HG03342 (cell line): Measurements from ENCODE around the gene PGC.

ENCODE experiments used
- ATAC-seq: cut with Tn5 transposase; IDR thresholded peaks from one replicate; pipeline ENCODE4 v1.9.1; 2021; ENCODE audit warnings: mild to moderate bottlenecking, moderate library complexity; ENCODE audit not compliant: unreplicated experiment

Gene PGC

DNA sequence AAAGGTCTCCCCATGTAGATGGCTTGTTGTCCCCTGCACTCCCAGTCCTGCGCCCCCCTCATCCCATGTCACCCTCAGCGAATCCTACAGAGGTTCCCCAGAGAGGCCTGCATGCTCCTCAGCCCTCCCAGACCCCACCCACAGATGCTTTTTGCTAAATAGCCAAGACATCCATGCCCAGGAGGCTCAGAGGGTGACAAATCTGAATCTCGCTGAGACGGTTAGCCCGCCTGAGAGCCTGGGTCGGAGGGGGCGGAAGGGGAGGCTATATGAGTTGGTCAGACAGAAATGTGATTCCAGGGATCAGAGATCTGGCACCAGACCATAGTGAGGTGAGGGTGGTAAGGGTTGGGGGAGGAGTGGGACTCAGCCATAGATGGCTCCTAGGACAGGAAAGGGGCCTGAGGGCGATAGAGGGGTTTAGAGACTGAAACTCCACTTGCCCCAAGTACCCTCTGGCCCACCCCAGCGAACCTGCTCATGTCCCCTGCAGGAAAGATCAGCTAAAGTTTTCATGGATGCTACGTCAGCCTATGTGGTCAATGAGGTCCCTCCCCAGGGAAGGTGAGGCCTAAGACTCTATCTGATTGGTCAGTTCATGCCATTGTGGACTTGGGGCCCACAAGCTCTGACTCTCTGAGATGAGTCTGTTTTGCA, 45.0 kb downstream of the PGC start:
- ATAC-seq: no peak

DNA sequence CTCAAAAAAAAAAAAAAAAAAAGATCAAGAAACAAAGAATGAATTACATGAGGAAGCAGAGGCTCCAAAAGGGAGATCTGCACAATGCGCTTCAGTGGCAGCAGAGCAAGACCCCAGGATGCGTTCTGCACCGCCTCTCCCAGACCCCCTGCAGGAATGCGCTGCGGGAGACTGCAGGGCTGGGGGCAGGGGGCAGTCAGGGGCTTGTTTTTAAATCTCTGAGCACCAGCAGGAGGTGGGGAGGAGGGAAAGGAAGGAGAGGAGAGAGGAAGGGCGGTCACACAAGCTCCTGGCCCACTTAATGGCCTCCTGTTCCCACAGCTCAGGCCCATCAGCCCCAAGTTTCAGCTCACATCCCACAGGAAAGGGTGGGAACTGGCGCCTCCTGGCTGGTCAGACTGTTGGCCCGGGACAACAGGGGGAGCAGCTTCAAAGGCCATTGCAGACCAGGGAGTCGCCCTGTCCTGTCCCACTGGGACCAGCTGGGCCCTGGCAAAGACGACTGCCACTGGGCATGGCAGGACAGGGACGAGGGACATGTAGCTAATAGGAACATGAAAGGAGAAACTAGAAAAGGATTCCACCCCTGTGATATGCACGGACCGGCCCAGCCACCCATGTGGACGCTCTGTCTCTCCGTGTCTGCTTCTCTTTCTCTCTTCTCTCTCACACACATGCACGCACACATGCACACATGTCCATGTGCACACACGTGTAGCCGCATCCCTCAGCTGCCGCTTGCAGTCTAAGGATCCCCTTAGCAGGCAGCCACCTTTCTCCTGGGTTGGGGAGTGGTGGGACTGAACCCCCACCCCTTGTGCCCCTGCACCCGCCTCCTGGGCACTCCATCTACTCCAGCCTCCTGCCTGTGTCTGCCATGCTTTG, 46.5 kb downstream of the PGC start:
- no peak for ATAC-seq

DNA sequence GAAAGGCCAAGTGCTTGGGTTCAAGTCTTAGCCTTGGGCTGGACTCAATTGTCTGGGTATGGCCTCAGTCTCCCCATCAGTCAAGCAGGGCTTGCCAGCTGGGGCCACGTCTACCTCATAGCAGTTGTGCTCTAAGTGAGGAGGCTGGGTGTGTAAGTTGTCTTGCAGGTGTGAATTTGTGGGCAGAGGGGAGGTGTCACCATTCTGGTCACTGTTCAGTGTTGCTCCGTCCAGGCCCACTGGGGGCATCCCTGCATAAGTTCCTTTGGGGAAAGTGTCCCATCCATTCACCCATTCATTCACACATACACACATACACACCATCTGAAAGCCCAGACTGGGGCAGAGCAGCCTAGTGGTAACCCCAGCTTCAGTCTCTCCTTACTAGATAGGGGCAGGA, 48.1 kb downstream of the PGC start:
- ATAC-seq: no peak

DNA sequence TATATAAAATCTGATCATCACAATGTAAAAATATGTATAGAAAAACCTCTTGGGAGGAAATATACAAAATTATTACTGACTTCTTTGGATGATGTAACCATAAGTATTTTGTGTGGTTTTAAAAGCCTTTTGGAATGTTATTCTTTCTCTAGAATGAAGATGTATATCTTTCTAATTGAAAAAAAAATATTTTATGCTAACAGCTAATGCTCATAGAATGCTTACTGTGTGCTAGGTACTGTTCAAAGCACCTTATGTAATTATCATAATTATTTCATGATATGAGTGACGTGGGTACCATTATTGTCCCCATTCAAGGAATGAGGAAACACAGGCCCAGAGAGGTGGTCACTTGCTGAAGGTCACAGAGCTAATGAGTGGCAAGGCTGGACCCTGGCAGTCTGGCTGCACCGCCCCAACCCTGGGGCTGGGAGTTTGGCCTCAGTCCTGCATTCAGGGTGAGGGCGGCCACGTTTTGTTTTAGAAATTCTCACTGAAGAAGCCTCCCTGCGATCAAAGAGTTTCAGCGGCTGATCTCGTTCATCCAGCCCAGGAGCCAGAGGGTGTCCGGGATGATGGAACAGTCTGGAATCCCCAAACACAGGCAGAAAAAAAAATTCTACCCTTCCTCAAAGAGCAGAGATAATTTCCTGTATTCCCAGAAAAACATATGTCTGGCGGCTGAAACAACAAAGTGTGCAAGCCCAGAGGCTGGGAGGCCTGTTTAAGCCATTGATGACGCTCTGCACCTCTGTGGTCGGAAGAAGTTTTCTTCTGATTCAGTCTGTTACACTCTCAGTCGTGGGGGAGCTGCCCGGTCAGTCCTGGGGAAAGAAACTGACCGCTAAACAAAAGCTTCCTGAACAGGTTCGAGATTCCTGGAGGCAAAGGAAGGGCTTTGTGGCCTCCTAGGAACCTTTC, 49.1 kb downstream of the PGC start:
- ATAC-seq: no peak

DNA sequence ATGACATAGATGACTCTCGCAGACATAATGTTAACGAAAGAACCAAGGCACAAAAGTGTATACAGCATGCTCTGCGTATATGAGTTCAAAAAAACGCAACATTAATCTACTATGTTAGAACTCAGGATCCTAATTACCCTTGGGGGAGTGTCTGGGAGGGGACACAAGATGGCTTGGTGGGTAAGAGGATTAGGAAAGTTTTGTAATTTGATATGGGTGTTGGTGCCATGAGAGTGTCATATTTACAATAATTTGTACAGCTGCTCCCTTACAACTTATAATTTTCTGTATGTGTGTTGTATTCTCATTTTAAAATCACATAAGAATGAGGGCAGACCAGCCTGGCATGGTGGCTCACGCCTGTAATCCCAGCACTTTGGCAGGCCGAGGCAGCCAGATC, 50.4 kb downstream of the PGC start:
- no peak for ATAC-seq

DNA sequence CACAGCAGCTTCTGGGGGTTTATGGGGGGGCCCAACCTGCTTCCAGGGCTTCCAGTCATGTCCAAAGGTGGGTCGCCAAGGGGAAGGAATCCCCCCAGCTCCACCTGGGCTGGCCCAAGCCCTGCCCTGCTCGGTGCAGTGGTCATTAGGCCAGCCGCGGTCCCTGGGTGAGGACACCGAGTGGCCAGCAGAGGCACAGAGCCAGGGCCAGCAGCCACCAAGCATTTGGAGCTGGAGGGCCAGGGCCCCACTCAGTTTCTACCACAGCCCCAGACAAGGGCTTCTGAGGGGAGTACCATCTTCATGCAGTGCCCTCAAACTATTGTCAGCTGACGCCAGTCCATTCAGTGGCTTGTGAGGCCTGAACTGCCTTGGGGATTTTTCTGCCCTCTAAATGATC, 51.4 kb downstream of the PGC start:
- ATAC-seq: no peak

DNA sequence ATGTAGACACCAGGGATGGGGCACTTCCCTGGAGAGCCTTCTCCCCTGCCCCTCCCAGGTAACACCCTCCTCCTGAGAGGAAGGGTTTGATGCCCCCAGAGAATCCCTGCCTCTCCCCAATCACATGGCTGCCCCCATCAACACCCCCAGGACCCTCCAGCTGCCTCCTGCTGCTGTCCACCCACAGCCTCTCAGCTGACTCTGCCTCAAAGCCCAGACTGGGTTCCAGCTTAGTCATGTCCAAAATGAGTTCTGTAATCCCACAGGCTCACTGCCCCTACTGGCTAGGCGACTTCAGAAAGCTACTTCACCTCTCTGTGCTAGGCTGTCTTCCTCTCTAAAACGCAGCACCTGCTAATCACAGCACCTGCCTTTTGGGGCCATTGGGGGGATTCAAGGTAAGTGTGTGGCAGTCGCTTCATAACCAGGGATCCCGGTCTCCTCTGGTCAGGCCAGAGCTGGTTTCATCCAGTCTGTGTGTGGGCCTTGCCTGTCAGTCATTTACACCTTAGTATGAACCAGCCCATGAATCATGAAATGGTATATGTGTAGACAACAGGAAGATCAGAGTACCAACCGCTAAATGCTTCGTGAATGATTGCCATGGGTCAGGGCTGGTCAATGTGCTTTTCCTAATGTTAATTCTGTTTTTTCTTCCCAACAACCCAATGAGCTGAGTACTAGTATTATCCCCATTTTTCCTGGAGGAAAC, 52.2 kb downstream of the PGC start:
- ATAC-seq: no peak

DNA sequence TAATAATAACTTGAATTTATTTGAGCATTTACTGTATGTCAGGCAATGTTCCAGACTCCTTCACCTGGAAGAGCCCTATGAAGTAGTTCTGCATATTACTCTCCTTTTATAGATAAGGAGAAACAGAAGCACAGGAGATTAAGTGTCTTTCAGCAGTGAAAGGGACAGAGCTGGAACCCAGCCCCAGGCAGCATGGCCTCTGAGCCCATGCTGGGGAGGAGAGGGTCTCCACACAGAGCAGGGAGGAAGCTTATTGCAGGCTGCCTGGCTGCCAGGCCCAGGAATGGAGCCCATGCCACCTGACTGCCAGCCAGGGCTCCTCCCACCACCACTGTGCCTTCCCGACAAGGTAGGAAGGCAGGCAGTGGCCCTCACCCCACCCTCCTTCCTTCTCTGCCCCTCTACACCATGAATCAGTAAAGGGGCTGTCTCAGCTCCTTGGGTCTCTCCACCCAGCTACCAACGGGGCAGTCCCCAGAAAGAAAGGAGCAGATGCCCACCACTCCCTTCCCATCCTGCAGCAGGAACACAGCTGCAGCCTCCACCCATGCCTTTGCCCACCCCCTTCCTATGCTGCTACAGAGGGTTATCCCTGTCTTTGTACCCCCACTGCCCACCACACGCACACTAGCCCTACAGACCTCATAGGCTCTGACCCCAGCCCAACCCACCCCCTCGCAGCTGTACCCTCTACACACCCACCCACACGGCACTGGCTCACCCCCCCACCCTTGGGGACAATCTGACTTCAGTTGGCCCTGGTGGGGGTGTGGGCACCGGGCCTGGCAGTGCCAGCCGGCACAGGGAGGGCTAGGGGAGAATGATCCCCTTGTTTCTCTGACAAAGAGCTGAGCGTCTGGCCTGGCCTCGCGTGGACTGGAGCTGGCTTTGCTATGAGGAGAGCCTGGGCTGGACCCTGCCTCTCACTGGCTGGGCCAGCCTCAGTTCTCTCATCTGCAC, 53.6 kb downstream of the PGC start:
- ATAC-seq: no peak

DNA sequence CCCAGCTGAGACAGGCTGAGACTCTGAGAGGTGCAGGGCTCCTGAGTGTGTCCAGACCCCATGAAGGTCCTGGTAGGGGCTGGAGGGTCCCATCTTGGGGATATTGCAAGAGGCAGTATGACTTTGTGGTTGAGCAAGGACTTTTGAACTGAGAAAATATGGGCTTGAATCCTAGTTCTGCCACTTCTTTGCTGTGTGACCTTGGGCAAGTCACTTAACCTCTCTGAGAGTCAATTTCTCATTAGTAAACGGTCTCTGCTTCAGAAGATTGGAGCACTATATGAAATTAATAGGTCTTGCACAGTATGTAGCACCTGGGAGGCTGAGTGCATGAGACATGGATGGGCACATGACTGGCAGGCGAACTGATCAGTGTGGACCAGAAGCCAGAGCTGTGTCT, 54.5 kb downstream of the PGC start:
- no peak for ATAC-seq

DNA sequence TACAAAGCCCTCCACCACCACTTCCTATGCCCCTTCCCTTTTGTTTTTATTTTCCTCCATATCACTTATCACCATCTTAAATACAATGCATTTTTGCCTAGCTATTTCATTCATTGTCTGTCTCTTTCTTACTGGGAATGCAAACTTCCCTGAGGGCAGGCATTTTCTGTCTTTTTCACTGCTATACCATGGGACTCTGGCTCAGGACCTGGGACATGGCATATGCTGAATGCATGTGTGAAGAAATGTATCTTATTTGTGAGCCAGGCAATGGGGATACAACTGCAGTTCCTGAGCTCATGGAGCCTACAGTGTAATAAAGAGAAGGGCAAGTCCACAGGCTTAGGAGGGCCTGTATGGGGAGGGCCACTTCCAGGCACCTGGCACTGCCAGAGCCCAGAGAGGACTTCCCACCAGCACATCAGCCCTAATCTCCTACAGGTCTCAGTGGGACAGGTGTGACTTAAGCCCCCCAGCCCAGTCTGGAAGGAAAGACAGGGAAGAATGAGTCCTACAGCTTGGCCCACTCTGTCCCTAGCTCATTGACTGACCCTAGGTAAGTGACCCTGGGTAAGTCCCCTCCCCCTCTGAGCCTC, 55.0 kb downstream of the PGC start:
- no peak for ATAC-seq

DNA sequence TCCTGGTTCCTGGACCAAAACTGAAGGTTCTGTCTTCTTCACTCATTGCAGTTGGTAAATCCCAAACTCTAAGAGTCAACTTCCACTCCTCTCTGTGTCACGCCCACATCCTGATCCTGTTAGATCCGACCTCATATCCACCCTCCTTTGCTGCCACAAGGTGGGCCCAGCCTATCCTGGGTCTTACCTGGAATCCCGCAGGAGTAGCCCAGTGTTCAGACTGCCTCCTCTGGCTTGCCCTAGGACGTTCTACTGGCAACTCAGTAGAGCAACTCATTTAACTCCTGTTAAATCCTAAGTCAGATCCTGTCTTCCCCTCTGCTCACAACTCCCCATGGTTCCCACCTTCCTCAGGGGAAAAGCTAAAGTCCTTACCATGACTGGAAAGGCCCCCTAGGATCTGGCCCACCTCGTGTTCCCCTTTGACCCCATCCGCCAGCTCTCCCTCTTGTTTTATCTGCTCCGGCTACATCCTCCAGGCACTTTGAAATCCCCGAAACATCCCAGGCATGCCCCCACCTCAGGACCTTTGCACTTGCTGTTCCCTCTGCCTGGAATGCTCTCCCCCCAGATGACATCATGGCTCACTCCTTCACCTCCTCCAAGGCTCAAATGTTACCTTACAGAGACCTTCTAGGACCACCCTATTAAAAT, 55.6 kb downstream of the PGC start:
- no peak for ATAC-seq

DNA sequence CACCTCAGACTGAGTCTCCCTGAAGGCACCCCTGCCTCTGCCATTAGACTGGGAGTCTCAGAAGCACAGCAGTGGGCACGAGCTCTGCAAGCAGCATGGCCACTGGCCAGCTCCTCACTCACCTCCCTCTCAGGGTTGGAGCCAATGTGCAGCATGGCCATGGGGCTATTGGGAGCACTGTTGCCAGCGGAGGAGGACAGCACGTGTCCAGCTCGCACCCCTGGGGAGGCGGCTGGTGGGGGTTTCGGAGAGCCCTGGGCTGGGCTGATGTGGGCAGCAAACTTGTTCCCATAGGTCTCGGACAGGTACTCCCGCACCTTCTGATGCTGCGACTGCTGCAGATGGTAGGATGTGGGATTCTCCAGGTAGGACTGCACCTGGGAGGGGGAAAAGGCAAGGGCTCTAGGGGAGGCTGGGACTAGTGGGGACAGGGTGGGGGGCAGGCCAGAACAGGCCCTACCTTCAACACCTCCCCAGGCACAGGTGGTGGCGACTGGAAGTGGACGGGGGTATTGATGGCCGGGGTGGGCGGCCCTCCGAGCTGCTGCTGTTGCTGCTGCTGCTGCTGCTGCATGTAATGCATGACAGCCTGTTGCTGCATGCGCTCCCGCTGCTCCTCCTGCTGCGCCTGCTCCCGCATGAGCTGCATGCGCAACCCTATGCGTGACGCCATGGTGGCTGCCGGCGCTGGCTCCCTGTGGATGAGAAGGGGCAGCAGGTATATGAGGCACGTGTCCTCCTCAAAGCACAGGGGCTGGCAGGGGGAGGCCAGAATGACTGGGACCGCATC, 56.5 kb downstream of the PGC start:
- ATAC-seq: no peak

DNA sequence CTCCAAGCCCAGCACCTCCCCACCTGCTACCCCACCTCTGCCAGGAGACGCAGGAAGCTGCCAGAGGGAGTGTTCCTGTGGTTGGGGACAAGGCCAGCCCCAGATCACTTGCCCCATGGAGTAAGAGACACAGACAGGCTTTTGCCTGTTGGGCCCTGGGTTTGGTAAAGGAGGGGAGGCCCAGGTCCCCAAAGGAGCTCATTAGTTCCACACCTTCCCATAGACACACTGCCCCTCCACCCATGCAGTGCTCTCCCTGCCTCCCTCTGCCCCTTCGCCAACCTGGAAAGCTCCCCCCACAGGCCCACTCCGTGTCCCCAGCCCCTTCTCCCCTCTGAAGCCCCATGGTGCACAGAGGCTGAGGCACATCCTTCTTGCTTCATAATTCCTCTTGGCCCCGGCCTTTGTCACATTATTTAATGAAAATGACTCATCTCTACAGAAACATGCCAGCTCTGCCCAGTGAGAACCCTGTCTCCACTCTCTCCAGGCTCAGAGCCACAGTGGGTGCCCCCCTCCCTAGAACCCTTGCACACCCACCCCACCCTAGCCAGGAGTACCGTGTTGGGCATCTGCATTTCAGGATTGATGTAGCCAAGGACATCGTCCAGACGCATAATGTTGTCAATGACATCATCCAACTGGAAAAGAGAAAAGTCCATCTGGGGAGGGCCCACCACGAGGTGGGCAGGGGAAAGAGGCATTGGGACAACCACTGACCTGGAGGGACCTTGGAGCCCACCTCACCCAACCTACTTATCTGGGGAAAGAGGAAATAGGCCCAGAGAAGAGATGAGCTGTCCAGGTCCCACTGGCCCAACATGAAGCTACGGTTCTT, 57.8 kb downstream of the PGC start:
- no peak for ATAC-seq

DNA sequence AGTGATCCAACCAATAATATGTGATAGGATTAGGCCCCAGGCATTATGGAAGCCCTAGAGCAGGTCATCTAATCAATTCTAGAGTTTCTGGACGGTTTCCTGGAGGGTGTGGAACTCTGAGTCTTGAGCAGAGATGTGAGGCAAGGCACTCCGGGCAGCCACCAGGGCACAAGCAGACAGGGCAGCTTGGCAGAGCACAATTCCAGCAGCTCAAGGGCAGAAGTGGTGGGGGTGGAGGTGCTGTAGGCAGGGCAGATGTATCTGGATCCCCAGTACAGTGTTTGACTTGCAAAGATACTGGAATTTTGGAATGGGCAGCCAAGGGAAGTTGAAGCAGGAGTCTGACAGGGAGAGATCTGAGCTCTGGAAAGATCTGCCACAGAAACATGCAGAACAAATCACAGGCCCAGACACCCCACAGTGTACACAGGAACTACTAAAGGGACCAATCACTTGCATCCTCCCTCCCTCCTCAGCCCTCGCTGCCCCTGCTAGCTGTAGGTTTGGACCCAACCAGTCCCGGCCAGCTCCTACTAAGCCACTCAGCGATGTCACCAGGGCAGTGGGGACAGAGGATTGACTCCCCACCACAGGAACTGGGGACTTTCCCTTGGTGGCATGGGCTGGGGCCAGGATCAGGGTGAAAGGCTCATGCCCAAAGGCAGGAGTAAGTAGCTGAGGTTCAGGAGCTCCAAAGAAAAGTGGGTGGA, 58.8 kb downstream of the PGC start:
- no peak for ATAC-seq

DNA sequence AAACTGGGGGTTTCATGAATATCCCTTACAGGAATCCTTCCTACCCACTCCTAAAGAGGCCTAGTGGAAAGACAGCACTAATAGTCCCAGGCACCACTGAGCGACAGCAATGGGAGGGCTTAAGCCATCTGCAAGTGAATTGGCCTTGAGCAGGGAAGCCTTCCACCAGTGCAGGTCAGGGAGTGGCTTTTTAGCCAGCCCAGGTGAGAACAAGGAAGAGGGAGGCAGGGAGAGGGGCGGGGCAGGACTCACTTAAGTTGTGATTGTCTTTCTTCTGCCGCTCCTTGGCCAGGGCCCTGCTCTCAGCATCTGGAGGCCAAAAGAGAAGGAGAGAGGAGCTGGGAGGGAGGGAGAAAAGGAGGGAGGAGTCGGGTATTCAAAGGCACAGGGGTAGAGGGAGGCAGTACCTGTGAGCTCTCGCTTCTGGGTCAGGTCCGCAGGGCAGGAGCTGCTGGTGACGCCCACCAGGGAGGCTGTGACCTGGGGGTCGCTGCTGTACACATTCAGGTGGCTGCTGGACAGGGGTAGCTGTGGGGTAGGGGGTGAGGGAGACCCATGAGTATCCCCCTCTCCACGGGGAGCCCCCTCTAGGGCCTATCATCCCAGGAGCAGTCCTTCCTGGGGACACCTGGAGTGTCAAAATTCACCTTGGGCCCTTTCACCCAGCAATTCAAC, 59.6 kb downstream of the PGC start:
- ATAC-seq: no peak
